Peyer's patch (tissue), 4 donors: ENCODE results near the gene DMRT1. TPM values are rescaled to one million over a fixed set of nuclear protein-coding genes. Genes with fewer than 3 reads are reported as not detected.

ENCODE experiments used
- DNase-seq, 3 donors: peaks; one replicate each; pipeline ENCODE4 v3.0.0-alpha.2; 2017 to 2019
- H3K27ac ChIP-seq, 4 donors: fragments of 200-600 bp; sonication (generic); one replicate each; pipeline ENCODE4 v1.5.1; 2016 to 2019
- H3K27me3 ChIP-seq, 2 donors: fragments of 200-600 bp; sonication (generic); one replicate each; pipeline ENCODE4 v1.5.1; 2019
- H3K36me3 ChIP-seq, 3 donors: fragments of 200-600 bp; sonication (generic); one replicate each; pipeline ENCODE4 v1.5.1; 2016 to 2019
- H3K4me1 ChIP-seq, 4 donors: fragments of 200-600 bp; sonication (generic); one replicate each; pipeline ENCODE4 v1.5.1; 2016 to 2019
- H3K4me3 ChIP-seq, 4 donors: fragments of 200-600 bp; sonication (generic); 1 replicate in 3 of 4; 2 replicates in 1 of 4; pipeline ENCODE4 v1.5.1; 2016 to 2019; ENCODE audit warnings: mild to moderate bottlenecking in 1 of 4
- H3K9me3 ChIP-seq, 4 donors: fragments of 200-600 bp; sonication (generic); one replicate each; pipeline ENCODE4 v1.5.1; 2016 to 2019; ENCODE audit warnings: mild to moderate bottlenecking in 1 of 4
- CTCF ChIP-seq, 6 experiments: fragments of 450-650 bp in 4 of 6; fragments of 200-600 bp in 2 of 6; sonication (generic) in 1 of 6; IDR thresholded peaks; one replicate each; pipeline ENCODE4 v1.5.1; 2017 to 2019; ENCODE audit warnings: antibody characterized with exemption in 6 of 6, mild to moderate bottlenecking in 3 of 6, moderate library complexity in 1 of 6
- POLR2A ChIP-seq, 2 donors: fragments of 450-650 bp; IDR thresholded peaks; one replicate each; pipeline ENCODE4 v1.5.1; 2017; ENCODE audit warnings: antibody characterized with exemption in 2 of 2, mild to moderate bottlenecking in 2 of 2, moderate library complexity in 2 of 2
- total RNA-seq, 4 donors: library from RNA; depleted of rRNA; stranded (reverse); fragments of >200 nt; gene quantifications; one replicate each; pipeline ENCODE4 v1.1.0, GENCODE V29; 2016

Gene DMRT1
- total RNA-seq, 4 donors from 2014 or later = not detected

DNA sequence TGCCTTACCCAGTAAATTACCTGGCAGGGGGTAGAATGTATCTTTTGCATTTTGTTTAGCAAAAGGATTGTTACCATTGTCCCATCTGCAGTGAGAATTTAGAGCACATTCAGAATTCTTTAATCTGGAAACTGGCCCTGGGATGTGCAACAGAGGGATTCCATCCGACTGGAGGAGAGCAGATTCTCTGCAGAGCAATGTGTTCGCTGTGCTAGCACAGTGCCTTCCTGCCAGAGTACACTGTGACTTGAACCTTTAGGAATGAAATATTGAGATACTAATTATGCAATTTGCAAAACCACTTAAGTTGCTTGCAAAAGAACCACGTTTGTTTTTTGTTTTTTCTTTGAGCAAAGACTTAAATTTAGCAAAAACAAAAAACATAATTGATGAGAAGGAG is 22.5 kb upstream of the DMRT1 start:
- Histone ChIP-seq H3K27ac (no peak overlapping the region), H3K9me3 (no peaks in the 10 kb centered on the region), H3K4me1 (no peaks in the 10 kb centered on the region), H3K27me3 (no peaks in the 10 kb centered on the region), H3K4me3 (no peak overlapping the region), H3K36me3 (no peaks in the 10 kb centered on the region)
- DNase-seq = no peak
- no peak for TF ChIP-seq POLR2A (IDR thresholded peaks at IDR 0.05)
- no peak for TF ChIP-seq CTCF (IDR thresholded peaks at IDR 0.05)

- Histone ChIP-seq H3K4me3 (no peak overlapping the region), H3K27ac (no peak overlapping the region), H3K4me1 (no peaks in the 10 kb centered on the region), H3K27me3 (no peaks in the 10 kb centered on the region), H3K9me3 (no peaks in the 10 kb centered on the region), H3K36me3 (no peaks in the 10 kb centered on the region)
- TF ChIP-seq POLR2A (IDR thresholded peaks at IDR 0.05) (no peak), CTCF (IDR thresholded peaks at IDR 0.05) (no peak)
- peak in 1 of 3 donors; percentile 52 for DNase-seq
These were observed 14.8 kb upstream of the DMRT1 start for GRCh38 chr9:826500-827280.

DNA sequence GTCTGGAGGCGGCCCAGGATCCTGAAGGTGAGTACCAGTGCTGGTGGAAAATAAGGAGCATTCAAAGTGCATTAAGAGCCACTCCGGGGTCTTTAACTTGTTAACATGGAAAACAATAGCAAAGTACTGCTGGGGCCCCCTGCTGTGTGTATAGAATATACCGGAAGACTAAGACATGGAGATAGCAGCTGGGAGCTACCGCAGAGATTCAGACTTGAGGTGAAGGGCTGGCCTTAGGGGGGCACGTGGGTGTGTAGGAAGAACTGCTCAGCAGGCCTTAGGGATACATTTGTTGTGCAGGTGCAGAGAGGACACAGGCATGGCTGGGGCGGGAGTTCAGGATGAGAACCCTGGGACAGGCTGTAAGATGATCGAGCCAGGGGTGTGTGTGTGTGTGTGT is 1.2 kb upstream of the DMRT1 start:
- Histone ChIP-seq H3K27me3 (peaks cover 0 to 18% of the 10 kb centered on the region in 2 donors), H3K4me3 (no peak overlapping the region), H3K36me3 (no peaks in the 10 kb centered on the region), H3K27ac (no peak overlapping the region), H3K4me1 (peaks cover 0 to 9% (median 0%) of the 10 kb centered on the region in 4 donors), H3K9me3 (no peaks in the 10 kb centered on the region)
- no peak for TF ChIP-seq CTCF (IDR thresholded peaks at IDR 0.05)
- DNase-seq = no peak

GRCh38 chr9:842635-843426 is 1.3 kb downstream of the DMRT1 start:
- peaks cover 0 to 9% (median 0%) of the 10 kb centered on the region in 4 donors for H3K4me1 ChIP-seq
- no peak for TF ChIP-seq CTCF (IDR thresholded peaks at IDR 0.05)

DNA sequence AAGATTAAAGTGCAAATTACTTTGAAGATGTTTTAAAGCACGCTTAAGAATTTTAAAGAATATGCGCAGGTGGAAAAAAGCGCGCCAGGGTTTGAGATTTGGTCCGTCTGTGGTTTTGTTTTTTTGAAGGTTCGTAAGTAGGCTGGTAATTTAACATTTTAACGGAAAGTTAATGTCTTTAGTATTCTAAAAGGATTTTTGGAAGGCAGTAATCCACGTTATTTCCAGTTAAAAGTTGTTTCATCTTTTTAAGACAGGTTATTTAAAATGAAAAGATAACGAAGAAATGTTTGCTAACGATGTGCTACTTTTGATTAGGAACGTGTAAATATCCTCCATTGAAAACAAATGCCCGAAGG is 1.9 kb downstream of the DMRT1 start:
- no peaks in the 10 kb centered on the region for H3K9me3 ChIP-seq
- no peak overlapping the region for H3K27ac ChIP-seq
- no peak overlapping the region for H3K4me3 ChIP-seq
- TF ChIP-seq CTCF (IDR thresholded peaks at IDR 0.05) = no peak
- no peak for TF ChIP-seq POLR2A (IDR thresholded peaks at IDR 0.05)
- H3K36me3 ChIP-seq = no peaks in the 10 kb centered on the region
- no peak for DNase-seq
- H3K4me1 ChIP-seq = peaks cover 0 to 9% (median 0%) of the 10 kb centered on the region in 4 donors
- peaks cover 0 to 18% of the 10 kb centered on the region in 2 donors for H3K27me3 ChIP-seq

More at GRCh38 chr9:842635-843426, 1.3 kb downstream of the DMRT1 start:
- Histone ChIP-seq H3K27me3 (peaks cover 0 to 18% of the 10 kb centered on the region in 2 donors), H3K27ac (no peak overlapping the region), H3K9me3 (no peaks in the 10 kb centered on the region), H3K4me3 (no peak overlapping the region), H3K36me3 (no peaks in the 10 kb centered on the region)
- DNase-seq = no peak
